A549 treated with dexamethasone at 1 μM for 4 hours (cell line): ENCODE data around the gene DOCK8. TPM values are rescaled to one million over a fixed set of nuclear protein-coding genes. Genes with fewer than 3 reads are reported as not detected.

ENCODE experiments used
- total RNA-seq: library from RNA; stranded (reverse); fragments of 200-300 nt; extraction: Qiagen RNA extraction; gene quantifications from 5 replicates; pipeline ENCODE4 v1.2.3, GENCODE V29; 2022

The DOCK8 gene
- 0.23 to 0.48 TPM (median 0.38 TPM) in 5 replicates for total RNA-seq

DNA sequence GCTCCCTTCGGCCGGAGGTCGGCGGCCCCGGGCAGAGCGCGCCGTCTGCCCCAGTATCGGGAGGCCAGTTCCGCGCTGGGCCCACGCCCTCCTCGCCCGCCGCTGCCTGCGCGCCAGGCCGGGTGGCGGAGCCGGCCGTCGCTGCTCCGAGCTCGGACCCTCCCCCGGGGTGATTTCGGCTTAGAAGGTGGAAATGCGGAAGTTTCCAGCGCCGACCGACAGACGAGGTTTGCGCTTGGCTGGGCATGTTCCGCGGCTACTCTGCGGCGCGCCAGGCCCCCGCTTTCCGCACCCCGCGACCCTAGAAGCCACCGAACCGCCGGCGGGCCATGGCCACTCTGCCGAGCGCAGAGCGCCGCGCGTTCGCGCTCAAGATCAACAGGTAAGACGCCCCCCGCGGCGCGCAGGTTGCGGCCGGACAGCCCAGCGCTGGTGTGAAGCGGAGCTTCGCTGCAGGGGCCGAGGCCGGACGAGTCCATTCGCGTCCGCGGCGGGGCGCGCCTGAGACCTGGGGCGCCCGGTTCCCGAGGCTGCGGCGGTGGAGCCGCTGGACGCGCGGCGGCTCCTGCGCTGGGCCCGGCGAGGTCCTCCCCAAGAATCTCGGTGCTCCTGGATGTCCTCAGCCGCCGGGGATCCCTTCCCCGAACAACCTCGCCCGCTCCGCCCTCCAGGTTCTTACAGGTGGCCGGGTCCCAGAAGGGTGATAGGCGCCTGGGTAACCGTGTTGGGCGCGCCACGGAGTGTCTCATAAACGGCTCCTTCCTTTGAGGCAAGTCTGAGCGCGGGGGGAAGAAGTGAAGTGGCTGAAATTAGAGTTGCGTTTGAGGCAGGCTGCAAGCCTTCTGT, at the start of gene DOCK8:
Gene DOCK8, plus strand, starts transcription at position 218 of the 846 bp plus-strand sequence. Its CDS starts 112 bp downstream, at position 330.

DNA sequence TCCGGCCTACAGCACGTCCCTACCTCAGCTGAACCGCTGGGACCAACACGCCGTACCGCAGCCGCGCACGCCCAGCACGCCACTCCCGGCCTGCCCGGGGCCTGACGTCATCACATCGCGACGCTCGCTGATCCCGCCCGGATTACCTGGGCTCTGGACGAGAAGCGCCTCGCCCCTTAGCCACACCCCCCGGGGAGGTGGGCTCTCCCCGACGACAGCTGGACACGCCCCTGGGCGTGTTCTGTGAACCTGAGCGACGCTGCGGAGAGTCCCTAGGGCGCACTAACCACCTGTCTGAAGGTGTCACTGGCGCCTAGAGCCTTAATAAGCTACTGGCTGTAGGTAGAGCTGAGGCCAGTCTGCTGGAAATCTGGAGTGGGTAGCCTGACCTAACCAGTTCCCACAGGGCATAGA, 35.7 kb upstream of the DOCK8 start, which contains the start of gene ZNG1A:
Gene ZNG1A, minus strand, starts transcription at position 87 of the 414 bp plus-strand sequence. CDS start 87 bp downstream, outside the sequence.

DNA sequence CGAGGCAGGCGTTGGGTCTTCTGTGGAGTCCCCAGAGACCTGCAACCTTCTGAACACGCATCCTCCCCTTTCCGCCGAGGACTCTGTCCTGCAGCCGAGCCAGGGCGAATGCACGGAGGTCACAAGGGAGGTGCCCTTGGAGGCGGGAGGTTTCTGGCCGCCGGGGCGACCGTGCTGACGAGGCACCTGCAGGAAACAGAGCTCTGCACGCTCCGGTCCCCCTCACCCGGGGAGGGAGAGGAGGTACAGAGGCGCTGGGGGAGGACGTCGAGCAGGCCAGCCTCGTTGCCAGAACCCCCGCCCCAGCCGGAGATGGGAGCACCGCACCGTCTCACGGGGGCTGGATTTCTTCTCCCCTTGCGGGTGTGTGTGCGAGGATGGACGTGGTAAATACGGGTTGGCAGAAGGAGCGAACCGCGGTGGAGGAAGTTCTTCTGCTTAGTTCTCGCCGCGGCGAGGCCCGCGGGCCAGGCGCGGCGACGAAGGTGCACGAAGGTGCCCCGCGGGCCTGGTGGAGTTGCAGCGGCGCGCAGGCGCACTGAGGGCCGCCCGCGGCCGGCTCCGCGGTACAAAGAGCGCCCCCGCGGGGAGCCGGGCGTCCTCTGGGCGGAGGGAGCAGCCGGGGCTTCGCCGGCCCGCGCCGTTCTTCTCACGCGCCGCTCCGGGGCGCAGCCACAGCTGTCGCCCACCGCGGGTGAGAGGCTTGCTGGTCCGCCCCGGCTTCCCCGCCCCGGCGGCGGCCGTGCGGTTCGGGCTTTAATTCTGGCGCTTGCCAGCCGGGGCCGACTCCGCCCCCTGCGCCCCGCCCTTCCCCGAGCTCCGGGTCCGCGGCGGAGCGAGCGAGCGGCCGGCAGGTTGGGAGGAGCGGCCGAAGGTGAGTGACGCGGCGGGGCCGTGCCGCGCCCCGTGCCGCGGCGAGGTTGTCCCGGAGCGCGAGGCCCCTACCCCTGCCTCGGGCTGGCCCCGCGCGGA, 289.5 kb downstream of the DOCK8 start, which contains the start of gene KANK1:
Gene KANK1, plus strand, starts transcription at position 815 of the 972 bp plus-strand sequence.

Other genes starting within 250 kb of the DOCK8 start
- gene WASHC1, start 185.4 kb upstream of the DOCK8 start, total RNA-seq, result 6.4 to 10.8 TPM (median 9.8 TPM) in 5 replicates
- gene FOXD4, start 96.4 kb upstream of the DOCK8 start, total RNA-seq, result 0.20 to 0.66 TPM (median 0.34 TPM) in 5 replicates
- gene ZNG1A, start 35.8 kb upstream of the DOCK8 start, total RNA-seq, result 27.8 to 31.5 TPM (median 29.0 TPM) in 5 replicates